DOHH2 (cell line): ENCODE results near the gene SLC39A12.

Experiments used
- CTCF ChIP-seq: fragments of 200-600 bp; sonication (generic); IDR thresholded peaks from one replicate; pipeline ENCODE4 v1.5.1; 2014; ENCODE audit warnings: antibody characterized with exemption, mild to moderate bottlenecking, low read depth, low read length; ENCODE audit not compliant: poor library complexity, severe bottlenecking
- EZH2phosphoT487 ChIP-seq: fragments of 200-600 bp; sonication (generic); IDR thresholded peaks from 2 replicates; pipeline ENCODE4 v1.6.1; 2017; ENCODE audit warnings: borderline replicate concordance, mild to moderate bottlenecking, antibody characterized with exemption, low read length, moderate library complexity, mixed read lengths

GRCh38 chr10:17918187-17918903 is 33.4 kb upstream of the SLC39A12 start:
- TF ChIP-seq CTCF (no peak), EZH2phosphoT487 (no peak)
